SK-N-SH (cell line): ENCODE data around the gene F7. TPM values are rescaled to one million over a fixed set of nuclear protein-coding genes. Genes with fewer than 3 reads are reported as not detected.

ENCODE experiments used
- CTCF ChIA-PET: fragments of 300-600, 350-600 bp; formaldehyde crosslinking; extraction: SDS; loops from one replicate; lab custom pipeline; 2021; lab: Yijun Ruan, JAX
- POLR2A ChIA-PET: fragments of 350-600 bp; sonication (Branson Sonifier 250); formaldehyde crosslinking; extraction: SDS; loops from one replicate; lab custom pipeline; 2020; ENCODE audit warnings: antibody characterized with exemption, inconsistent platforms; lab: Yijun Ruan, JAX
- DNase-seq: peaks from one replicate; pipeline ENCODE4 v3.0.0; 2012
- H2AFZ ChIP-seq: fragments of 200-600 bp; sonication (generic); 2 replicates; pipeline ENCODE4 v1.8.1; 2016; ENCODE audit warnings: antibody characterized with exemption, mild to moderate bottlenecking, low read depth
- H3F3A ChIP-seq: fragments of 200-600 bp; sonication (generic); replicated peaks from 2 replicates; pipeline ENCODE3; 2016; ENCODE audit warnings: antibody characterized with exemption, mild to moderate bottlenecking; ENCODE audit not compliant: insufficient read depth
- H3K27ac ChIP-seq, 2 experiments: fragments of 200-500 bp in 1 of 2; fragments of 200-600 bp in 1 of 2; sonication (Bioruptor generic) in 1 of 2; sonication (generic), shearing (Covaris generic) in 1 of 2; 2 replicates each; pipeline versions ENCODE4 v1.5.1 to v1.6.1; 2014 to 2016; ENCODE audit warnings: low read depth in 2 of 2, inconsistent platforms in 1 of 2, low read length in 1 of 2, mild to moderate bottlenecking in 1 of 2, mixed read lengths in 1 of 2
- H3K27me3 ChIP-seq: fragments of 200-600 bp; sonication (generic), shearing (Covaris generic); 2 replicates; pipeline ENCODE4 v1.6.1; 2016; ENCODE audit warnings: mixed run types; ENCODE audit not compliant: insufficient read depth
- H3K36me3 ChIP-seq, 2 experiments: fragments of 200-500 bp in 1 of 2; fragments of 200-600 bp in 1 of 2; sonication (Bioruptor generic) in 1 of 2; sonication (generic) in 1 of 2; replicated peaks in 1 of 2; 2 replicates each; pipeline versions ENCODE3 to v1.5.1; 2014 to 2016; ENCODE audit warnings: low read length in 1 of 2, mild to moderate bottlenecking in 1 of 2; ENCODE audit not compliant: insufficient read depth in 2 of 2, control insufficient read depth in 1 of 2
- H3K4me1 ChIP-seq, 2 experiments: fragments of 200-500 bp in 1 of 2; fragments of 200-600 bp in 1 of 2; sonication (Bioruptor generic) in 1 of 2; sonication (generic), shearing (Covaris generic) in 1 of 2; 2 replicates each; pipeline versions ENCODE4 v1.5.1 to v1.6.1; 2014 to 2016; ENCODE audit warnings: low read depth in 1 of 2, low read length in 1 of 2, mixed run types in 1 of 2; ENCODE audit not compliant: insufficient read depth in 2 of 2, control insufficient read depth in 1 of 2
- H3K4me2 ChIP-seq: fragments of 200-600 bp; sonication (generic), shearing (Covaris generic); 2 replicates; pipeline ENCODE4 v1.6.1; 2017; ENCODE audit warnings: mixed run types
- H3K4me3 ChIP-seq, 2 experiments: fragments of 200-500 bp in 1 of 2; fragments of 200-600 bp in 1 of 2; sonication (Bioruptor generic) in 1 of 2; sonication (generic), shearing (Covaris generic) in 1 of 2; 2 replicates each; pipeline versions ENCODE4 v1.5.1 to v1.8.1; 2014 to 2016; ENCODE audit warnings: low read depth in 2 of 2, inconsistent platforms in 1 of 2, low read length in 1 of 2, mild to moderate bottlenecking in 1 of 2, mixed read lengths in 1 of 2, moderate library complexity in 1 of 2
- H3K79me2 ChIP-seq: fragments of 200-600 bp; sonication (generic); 2 replicates; pipeline ENCODE4 v1.8.1; 2017; ENCODE audit warnings: mild to moderate bottlenecking; ENCODE audit not compliant: insufficient read depth
- H3K9ac ChIP-seq: fragments of 200-600 bp; sonication (generic); 2 replicates; pipeline ENCODE4 v1.6.1; 2017; ENCODE audit warnings: mixed run types
- H3K9me2 ChIP-seq: fragments of 200-600 bp; sonication (generic); 2 replicates; pipeline ENCODE4 v1.6.1; 2017; ENCODE audit warnings: mixed run types
- H3K9me3 ChIP-seq: fragments of 200-600 bp; sonication (generic); 2 replicates; pipeline ENCODE4 v1.6.1; 2017; ENCODE audit warnings: mixed run types, mild to moderate bottlenecking, moderate library complexity
- H4K20me1 ChIP-seq: fragments of 200-600 bp; sonication (generic); 2 replicates; pipeline ENCODE4 v1.6.1; 2017; ENCODE audit warnings: mild to moderate bottlenecking, mixed run types; ENCODE audit not compliant: insufficient read depth
- CHD2 ChIP-seq: fragments of 150-350 bp; IDR thresholded peaks from 2 replicates; pipeline ENCODE4 v1.6.1; 2018; ENCODE audit warnings: low read length; ENCODE audit not compliant: partially characterized antibody
- CTCF ChIP-seq: fragments of 200-600 bp; sonication (generic); IDR thresholded peaks from 2 replicates; pipeline ENCODE4 v1.6.1; 2017; ENCODE audit warnings: antibody characterized with exemption, mild to moderate bottlenecking, moderate library complexity
- ELF1 ChIP-seq: IDR thresholded peaks from 2 replicates; pipeline ENCODE4 v1.4.0; 2012
- EP300 ChIP-seq, 2 experiments: IDR thresholded peaks; 2 replicates each; pipeline versions ENCODE4 v1.4.0 to v1.6.1; 2012; ENCODE audit warnings: borderline replicate concordance in 1 of 2, low read depth in 1 of 2, low read length in 1 of 2
- EZH2phosphoT487 ChIP-seq: fragments of 200-600 bp; sonication (generic); IDR thresholded peaks from 2 replicates; pipeline ENCODE4 v1.6.1; 2017; ENCODE audit warnings: low read depth, mixed run types, mild to moderate bottlenecking, antibody characterized with exemption, moderate library complexity, borderline replicate concordance
- FOXJ3 ChIP-seq: sonication (generic); formaldehyde crosslinking; IDR thresholded peaks from 2 replicates; pipeline ENCODE4 v1.5.1; 2020; ENCODE audit warnings: mild to moderate bottlenecking, missing genetic modification reagents
- GATA2 ChIP-seq: sonication (generic); formaldehyde crosslinking; IDR thresholded peaks from 2 replicates; pipeline ENCODE4 v1.5.0; 2020; ENCODE audit warnings: mild to moderate bottlenecking, missing genetic modification reagents
- JUND ChIP-seq: IDR thresholded peaks from 2 replicates; pipeline ENCODE4 v1.4.0; 2012
- MAX ChIP-seq: IDR thresholded peaks from 2 replicates; pipeline ENCODE4 v1.4.0; 2012; ENCODE audit warnings: low read depth
- MEF2A ChIP-seq: IDR thresholded peaks from 2 replicates; pipeline ENCODE4 v1.4.0; 2012; ENCODE audit warnings: low read depth, borderline replicate concordance
- NRF1 ChIP-seq: IDR thresholded peaks from 2 replicates; pipeline ENCODE4 v1.6.1; 2012; ENCODE audit warnings: low read depth, mild to moderate bottlenecking, low read length
- POLR2AphosphoS5 ChIP-seq: IDR thresholded peaks from 2 replicates; pipeline ENCODE4 v1.6.1; 2012; ENCODE audit warnings: low read depth, low read length
- RAD21 ChIP-seq: IDR thresholded peaks from 2 replicates; pipeline ENCODE4 v1.6.1; 2012; ENCODE audit warnings: mild to moderate bottlenecking, low read length
- RCOR1 ChIP-seq: fragments of 150-350 bp; IDR thresholded peaks from 2 replicates; pipeline ENCODE4 v1.6.1; 2017; ENCODE audit warnings: antibody characterized with exemption, low read length
- RFX5 ChIP-seq: IDR thresholded peaks from 2 replicates; pipeline ENCODE4 v1.6.1; 2012; ENCODE audit warnings: mild to moderate bottlenecking, improper control_type of control experiment, low read length
- SIN3A ChIP-seq: IDR thresholded peaks from 2 replicates; pipeline ENCODE4 v1.6.1; 2012; ENCODE audit warnings: low read depth, mild to moderate bottlenecking, low read length, moderate library complexity, borderline replicate concordance
- TEAD4 ChIP-seq: IDR thresholded peaks from 2 replicates; pipeline ENCODE4 v1.4.0; 2012; ENCODE audit warnings: mild to moderate bottlenecking, borderline replicate concordance; ENCODE audit not compliant: insufficient read depth
- USF2 ChIP-seq: fragments of 150-350 bp; IDR thresholded peaks from 2 replicates; pipeline ENCODE4 v1.6.1; 2017; ENCODE audit warnings: antibody characterized with exemption, low read length, low read depth, borderline replicate concordance
- YY1 ChIP-seq: IDR thresholded peaks from 2 replicates; pipeline ENCODE4 v1.4.0; 2012; ENCODE audit warnings: low read depth, mild to moderate bottlenecking
- ZBTB33 ChIP-seq: IDR thresholded peaks from 2 replicates; pipeline ENCODE4 v1.4.0; 2012; ENCODE audit warnings: low read depth, borderline replicate concordance
- WGBS: methylation state at CpG from one replicate; pipeline ENCODE4 v1.1.6; 2017; ENCODE audit warnings: low lambda C conversion rate; 5-methylcytosine and 5-hydroxymethylcytosine counted together
- polyA plus RNA-seq, 3 experiments: library from polyadenylated mRNA; depleted of rRNA; stranded (reverse); fragments of >200 nt; gene quantifications; 2 replicates each; pipeline ENCODE4 v1.2.3, GENCODE V29; 2012

Gene F7
- polyA plus RNA-seq, 1 of the 3 experiments (the other 2 are of a cell fraction): not detected

- no peak for TF ChIP-seq USF2
- no peak for TF ChIP-seq EP300 (IDR thresholded peaks at IDR 0.05; ENCODE audit: borderline replicate concordance in 1 of 2, low read depth in 1 of 2, low read length in 1 of 2)
- TF ChIP-seq SIN3A: no peak
Measured at GRCh38 chr13:113109151-113110047, 3.8 kb downstream of the F7 start (continued).

- ChIA-PET POLR2A (no interaction called here), CTCF (no interaction called here)
- Histone ChIP-seq H3K36me3 (no peaks in the 10 kb centered on the region), H3K9me2 (no peaks in the 10 kb centered on the region), H4K20me1 (no peaks in the 10 kb centered on the region), H3K9ac (no peak overlapping the region), H3K27me3 (peaks cover 12% of the 10 kb centered on the region), H3K4me1 (peaks cover 0 to 2% of the 10 kb centered on the region in 2 experiments; a peak in 1 of 4 replicates), H2AFZ (no peak overlapping the region; the same call in 1 of the 2 replicates), H3K79me2 (no peaks in the 10 kb centered on the region), H3F3A (no peaks in the 10 kb centered on the region), H3K9me3 (no peaks in the 10 kb centered on the region), H3K4me2 (peak overlapping the region; percentile 52; the same call in 1 of the 2 replicates), H3K27ac (no peak overlapping the region), H3K4me3 (peak overlapping the region; percentile 30 to 35; a peak in 2 of 4 replicates)
- peak; percentile 75 for DNase-seq
- WGBS: 17% methylated on average over 11 of the region's 99 CpGs
- TF ChIP-seq MAX: no peak
- no peak for TF ChIP-seq RAD21
- no peak for TF ChIP-seq CTCF
- no peak for TF ChIP-seq POLR2AphosphoS5
- TF ChIP-seq GATA2 (CRISPR knock-in tag): no peak
- no peak for TF ChIP-seq JUND
- no peak for TF ChIP-seq TEAD4
- no peak for TF ChIP-seq MEF2A
- no peak for TF ChIP-seq RCOR1
- TF ChIP-seq ZBTB33: no peak
- no peak for TF ChIP-seq FOXJ3
- TF ChIP-seq NRF1: no peak
- TF ChIP-seq CHD2: no peak
- TF ChIP-seq YY1: no peak
- no peak for TF ChIP-seq ELF1
- no peak for TF ChIP-seq EZH2phosphoT487
- no peak for TF ChIP-seq RFX5
- TF ChIP-seq USF2: no peak
Measured at GRCh38 chr13:113110048-113110851, 4.7 kb downstream of the F7 start.
